ENCODE measurements around the gene KDM4D. TPM values are rescaled to one million over a fixed set of nuclear protein-coding genes. Genes with fewer than 3 reads are reported as not detected.

The KDM4D gene
- total and polyA plus RNA-seq, 2 of the 4 experiments (the other 2 are of a cell fraction), result 0.90 to 1.1 TPM

GRCh38 chr11:94924612-94925011, 48.9 kb upstream of the KDM4D start:
- H2BK5ac ChIP-seq (ENCODE audit: low read depth, low read length, poor library complexity, severe bottlenecking), result peak overlapping the region; percentile 96
- peak overlapping the region; percentile 76; the same call in 1 of the 2 replicates for H3K56ac ChIP-seq (ENCODE audit: extremely low read depth, insufficient read depth, low read length)
- H4K91ac ChIP-seq (ENCODE audit: insufficient read depth, low read depth, low read length), result peak overlapping the region; percentile 92
- peaks cover 0 to 20% of the 10 kb centered on the region in 2 experiments; a peak in 2 of 4 replicates for H3K79me1 ChIP-seq (ENCODE audit: low read depth in 1 of 2, low read length in 2 of 2)
- H3K18ac ChIP-seq (ENCODE audit: low read depth, low read length), result peak overlapping the region; percentile 87
- POLR2A ChIA-PET (ENCODE audit: unreplicated experiment), result interaction anchor here (1.0 kb wide), 1 partner anchor 9 kb away, joined by 4 read pairs; no protein-coding TSS in a partner anchor
- CTCF ChIA-PET, result interaction anchor here (0.7 kb wide), 1 partner anchor 456 kb away, joined by 3 read pairs; no protein-coding TSS in a partner anchor
- H3K9me3 ChIP-seq (ENCODE audit: control insufficient read depth, insufficient read depth, low read length), result no peaks in the 10 kb centered on the region
- no peak for TF ChIP-seq MAFK (IDR thresholded peaks at IDR 0.05; ENCODE audit: low read depth, low read length)
- TF ChIP-seq MAZ (IDR thresholded peaks at IDR 0.05; ENCODE audit: borderline replicate concordance, low read depth, low read length), result no peak
- no peak for TF ChIP-seq NFE2L2 (IDR thresholded peaks at IDR 0.05; ENCODE audit: low read depth, low read length)
- no peak for TF ChIP-seq MXI1 (IDR thresholded peaks at IDR 0.05; ENCODE audit: borderline replicate concordance, low read depth, low read length)
- no peak for TF ChIP-seq CEBPB (IDR thresholded peaks at IDR 0.05; ENCODE audit: low read depth, low read length)
- TF ChIP-seq POLR2A (IDR thresholded peaks at IDR 0.05; ENCODE audit: low read depth, low read length), result no peak
- peak overlapping the region; percentile 73 for H3K27ac ChIP-seq (ENCODE audit: insufficient read depth, low read length)
- H2BK20ac ChIP-seq (ENCODE audit: low read depth, low read length), result peak overlapping the region; percentile 93
- peak overlapping the region; percentile 48; the same call in 1 of the 2 replicates for H3K23ac ChIP-seq (ENCODE audit: low read depth, low read length)
- H4K5ac ChIP-seq (ENCODE audit: low read depth, low read length), result peak overlapping the region; percentile 86
- peak overlapping the region; percentile 78 for H3K4me2 ChIP-seq (ENCODE audit: low read depth, low read length)
- H3K36me3 ChIP-seq (ENCODE audit: control insufficient read depth, insufficient read depth, low read length), result no peaks in the 10 kb centered on the region
- H3K4ac ChIP-seq (ENCODE audit: low read depth, low read length), result peak overlapping the region; percentile 94
- no TSS peak for BruUV-seq (replicated peaks)
- H2AK9ac ChIP-seq (replicated peaks; ENCODE audit: low read depth, low read length, poor library complexity), result no peak overlapping the region
- DNase-seq (peak; percentile 35), ATAC-seq (ENCODE audit: low read depth) (peak; percentile 25)
- in situ Hi-C loops (cut with MboI; ENCODE audit: low sequenced_read_pairs), result loop anchor here (25.0 kb wide), 1 partner anchor 787 kb away; the partner anchor contains the start of gene PANX1
- peaks cover 36% of the 10 kb centered on the region for H3K4me1 ChIP-seq (ENCODE audit: control insufficient read depth, insufficient read depth, low read length)
- H2AK5ac ChIP-seq (ENCODE audit: low read depth, low read length), result peak overlapping the region; percentile 82
- dilution Hi-C loops (cut with HindIII; ENCODE audit: low sequenced_read_pairs, unreplicated experiment), result no loop called here
- intact Hi-C loops (cut with micrococcal nuclease), result no loop called here
- H3K9ac ChIP-seq (ENCODE audit: low read depth, low read length), result peak overlapping the region; percentile 76
- peaks cover 42% of the 10 kb centered on the region for H3K9me1 ChIP-seq (ENCODE audit: insufficient read depth, low read length)
- no peaks in the 10 kb centered on the region for H3K27me3 ChIP-seq (ENCODE audit: control insufficient read depth, insufficient read depth, low read length)
- H2BK15ac ChIP-seq (ENCODE audit: low read depth, low read length), result peak overlapping the region; percentile 75
- WGBS, 2 experiments (ENCODE audit: extremely low coverage in 2 of 2, insufficient read length in 1 of 2), result 10% methylated on average over 2 of the region's 5 CpGs; no CpG with 5 or more reads in 1 of the 2 experiments
- peak overlapping the region; percentile 77 for H2AFZ ChIP-seq (replicated peaks; ENCODE audit: low read length, poor library complexity)
- H3K14ac ChIP-seq (replicated peaks; ENCODE audit: low read depth, low read length), result peak overlapping the region; percentile 45; the same call in 1 of the 2 replicates
- H3K4me3 ChIP-seq (ENCODE audit: insufficient read depth, low read depth, low read length), result no peak overlapping the region
- peak overlapping the region; percentile 80 for H2BK120ac ChIP-seq (ENCODE audit: low read depth, low read length)
- no peaks in the 10 kb centered on the region for H4K20me1 ChIP-seq (ENCODE audit: insufficient read depth, low read length)
- H4K8ac ChIP-seq (ENCODE audit: low read depth in 2 of 2, low read length in 2 of 2), result peak overlapping the region; percentile 58 to 61
